Bronchial epithelial cell (primary cell): ENCODE data around the gene RSAD1. TPM values are rescaled to one million over a fixed set of nuclear protein-coding genes. Genes with fewer than 3 reads are reported as not detected.

Experiments used
- DNase-seq: peaks from one replicate; pipeline ENCODE4 v3.0.0-alpha.2; 2010; ENCODE audit warnings: low read depth
- FAIRE-seq: peaks from 2 replicates; lab custom pipeline; 2011; peaks lifted over from hg19 to GRCh38; lab: Jason Lieb, UNC
- H3K27me3 ChIP-seq: 2 replicates; pipeline ENCODE4 v1.5.1; 2011; ENCODE audit warnings: low read length; ENCODE audit not compliant: control insufficient read depth, insufficient read depth
- H3K36me3 ChIP-seq: 2 replicates; pipeline ENCODE4 v1.5.1; 2011; ENCODE audit warnings: low read length; ENCODE audit not compliant: control insufficient read depth, insufficient read depth
- H3K4me3 ChIP-seq: 2 replicates; pipeline ENCODE4 v1.5.1; 2011; ENCODE audit warnings: mild to moderate bottlenecking, low read depth, low read length, control low read depth
- total RNA-seq: library from RNA; depleted of rRNA; stranded (reverse); fragments of >200 nt; gene quantifications from 2 replicates; pipeline ENCODE4 v1.2.1, GENCODE V29; 2014
- TF ChIP-seq, protein P1 (sequence below): IDR thresholded peaks from 2 replicates; pipeline ENCODE4 v1.5.1; 2011; ENCODE audit warnings: mild to moderate bottlenecking, moderate library complexity, low read length, control low read depth, inconsistent platforms; ENCODE audit not compliant: insufficient read depth, severe bottlenecking

RSAD1 gene
- total RNA-seq, 1 donor from 2014 or later, result 14.2 TPM

DNA sequence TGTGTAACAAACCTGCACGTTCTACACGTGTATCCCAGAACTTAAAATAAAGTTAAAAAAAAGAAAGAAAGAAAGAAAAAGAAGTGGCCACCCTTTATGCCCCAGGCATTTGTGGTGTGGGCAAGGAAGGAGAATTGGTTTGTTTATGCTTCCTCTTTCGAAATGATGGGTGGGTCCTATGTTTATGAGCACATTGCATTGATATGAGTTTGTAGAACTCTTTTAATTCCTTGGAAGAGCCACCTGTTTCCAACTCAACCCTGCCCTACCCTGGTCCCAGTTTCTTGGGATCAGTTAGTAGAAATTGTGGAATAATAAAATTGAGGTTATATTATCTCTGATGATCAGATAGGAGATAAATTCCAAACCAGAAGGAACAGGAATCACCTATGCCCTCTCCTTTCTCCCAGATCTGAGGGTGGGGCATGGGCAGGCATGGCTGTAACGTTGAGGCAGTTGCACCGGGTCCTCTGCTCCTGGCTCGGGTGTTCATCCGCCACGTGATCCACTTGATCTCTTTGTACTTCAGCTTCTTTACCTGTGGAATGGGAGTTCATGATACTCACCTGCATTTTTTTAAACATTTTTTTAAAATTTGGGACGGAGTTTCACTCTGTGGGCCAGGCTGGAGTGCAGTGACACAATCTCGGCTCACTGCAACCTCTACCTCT is 25.9 kb upstream of the RSAD1 start:
- no peaks in the 10 kb centered on the region for H3K36me3 ChIP-seq
- DNase-seq (peak; percentile 63), FAIRE-seq (no peak)
- no peak overlapping the region for H3K4me3 ChIP-seq
- H3K27me3 ChIP-seq, result no peaks in the 10 kb centered on the region
- TF ChIP-seq, protein P1, sequence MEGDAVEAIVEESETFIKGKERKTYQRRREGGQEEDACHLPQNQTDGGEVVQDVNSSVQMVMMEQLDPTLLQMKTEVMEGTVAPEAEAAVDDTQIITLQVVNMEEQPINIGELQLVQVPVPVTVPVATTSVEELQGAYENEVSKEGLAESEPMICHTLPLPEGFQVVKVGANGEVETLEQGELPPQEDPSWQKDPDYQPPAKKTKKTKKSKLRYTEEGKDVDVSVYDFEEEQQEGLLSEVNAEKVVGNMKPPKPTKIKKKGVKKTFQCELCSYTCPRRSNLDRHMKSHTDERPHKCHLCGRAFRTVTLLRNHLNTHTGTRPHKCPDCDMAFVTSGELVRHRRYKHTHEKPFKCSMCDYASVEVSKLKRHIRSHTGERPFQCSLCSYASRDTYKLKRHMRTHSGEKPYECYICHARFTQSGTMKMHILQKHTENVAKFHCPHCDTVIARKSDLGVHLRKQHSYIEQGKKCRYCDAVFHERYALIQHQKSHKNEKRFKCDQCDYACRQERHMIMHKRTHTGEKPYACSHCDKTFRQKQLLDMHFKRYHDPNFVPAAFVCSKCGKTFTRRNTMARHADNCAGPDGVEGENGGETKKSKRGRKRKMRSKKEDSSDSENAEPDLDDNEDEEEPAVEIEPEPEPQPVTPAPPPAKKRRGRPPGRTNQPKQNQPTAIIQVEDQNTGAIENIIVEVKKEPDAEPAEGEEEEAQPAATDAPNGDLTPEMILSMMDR, result no peak

DNA sequence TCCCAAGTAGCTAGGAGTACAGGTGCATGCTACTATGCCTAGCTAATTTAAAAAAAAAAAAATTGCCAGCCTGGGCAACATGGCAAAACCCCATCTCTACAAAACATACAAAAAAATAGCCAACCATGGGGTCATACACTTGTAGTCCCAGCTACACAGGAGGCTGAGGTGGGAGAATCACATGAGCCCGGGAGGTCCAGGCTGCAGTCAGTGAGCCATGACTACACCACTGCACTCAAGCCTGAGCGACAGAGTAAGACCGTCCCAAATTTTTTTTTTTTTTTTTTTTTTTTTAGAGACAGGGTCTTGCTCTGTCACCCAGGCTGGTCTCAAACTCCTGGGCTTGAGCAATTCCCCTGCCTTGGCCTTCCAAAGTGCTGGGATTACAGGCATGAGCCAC is 24.8 kb upstream of the RSAD1 start:
- TF ChIP-seq, protein P1, result no peak
- no peaks in the 10 kb centered on the region for H3K36me3 ChIP-seq
- no peak overlapping the region for H3K4me3 ChIP-seq
- H3K27me3 ChIP-seq, result no peaks in the 10 kb centered on the region
- no peak for FAIRE-seq
- DNase-seq, result no peak

DNA sequence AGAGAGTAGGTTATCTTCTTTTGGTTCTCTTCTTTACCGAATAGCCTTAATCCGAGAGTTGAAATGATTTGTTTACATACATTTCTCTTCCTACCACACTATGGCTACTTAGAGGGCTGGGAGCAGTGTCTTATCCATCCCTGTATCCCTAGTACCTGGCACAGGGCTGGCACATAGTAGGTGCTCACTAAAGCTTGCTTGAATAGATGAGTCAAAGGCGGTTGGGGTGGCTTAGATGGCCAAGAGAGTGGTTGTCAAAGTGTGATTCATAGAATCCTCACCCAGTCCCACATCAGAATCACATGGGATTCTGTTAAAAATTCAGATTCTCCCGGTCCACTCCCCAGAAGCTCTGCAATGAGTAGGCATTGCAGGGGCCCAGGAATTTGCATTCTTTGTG is 21.0 kb upstream of the RSAD1 start:
- TF ChIP-seq, protein P1, result no peak
- no peak overlapping the region for H3K4me3 ChIP-seq
- peaks cover 4% of the 10 kb centered on the region for H3K36me3 ChIP-seq
- DNase-seq (no peak), FAIRE-seq (no peak)
- H3K27me3 ChIP-seq, result no peaks in the 10 kb centered on the region

DNA sequence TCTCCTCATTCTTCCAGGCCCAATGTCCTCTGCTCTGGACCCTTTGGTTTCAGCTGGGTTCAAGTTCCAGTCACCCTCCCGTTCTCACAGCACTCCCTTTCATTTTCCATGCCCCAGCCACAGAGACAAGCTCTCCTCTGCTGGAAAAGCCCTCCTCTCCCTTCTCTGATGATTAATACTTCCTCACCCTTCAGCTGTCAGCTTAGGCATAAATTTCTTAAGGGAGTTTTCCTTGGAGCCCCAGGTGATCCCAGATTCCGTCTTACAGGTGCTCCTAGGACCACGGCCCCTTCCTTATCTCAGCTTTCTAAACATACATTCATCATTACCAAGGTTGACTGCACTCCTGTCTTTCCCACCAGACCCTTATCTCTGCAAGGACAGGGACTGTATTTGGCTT is 20.4 kb upstream of the RSAD1 start:
- DNase-seq, result peak; percentile 64
- H3K36me3 ChIP-seq, result peaks cover 6% of the 10 kb centered on the region
- H3K4me3 ChIP-seq, result no peak overlapping the region
- no peaks in the 10 kb centered on the region for H3K27me3 ChIP-seq
- no peak for FAIRE-seq
- TF ChIP-seq, protein P1, result no peak

DNA sequence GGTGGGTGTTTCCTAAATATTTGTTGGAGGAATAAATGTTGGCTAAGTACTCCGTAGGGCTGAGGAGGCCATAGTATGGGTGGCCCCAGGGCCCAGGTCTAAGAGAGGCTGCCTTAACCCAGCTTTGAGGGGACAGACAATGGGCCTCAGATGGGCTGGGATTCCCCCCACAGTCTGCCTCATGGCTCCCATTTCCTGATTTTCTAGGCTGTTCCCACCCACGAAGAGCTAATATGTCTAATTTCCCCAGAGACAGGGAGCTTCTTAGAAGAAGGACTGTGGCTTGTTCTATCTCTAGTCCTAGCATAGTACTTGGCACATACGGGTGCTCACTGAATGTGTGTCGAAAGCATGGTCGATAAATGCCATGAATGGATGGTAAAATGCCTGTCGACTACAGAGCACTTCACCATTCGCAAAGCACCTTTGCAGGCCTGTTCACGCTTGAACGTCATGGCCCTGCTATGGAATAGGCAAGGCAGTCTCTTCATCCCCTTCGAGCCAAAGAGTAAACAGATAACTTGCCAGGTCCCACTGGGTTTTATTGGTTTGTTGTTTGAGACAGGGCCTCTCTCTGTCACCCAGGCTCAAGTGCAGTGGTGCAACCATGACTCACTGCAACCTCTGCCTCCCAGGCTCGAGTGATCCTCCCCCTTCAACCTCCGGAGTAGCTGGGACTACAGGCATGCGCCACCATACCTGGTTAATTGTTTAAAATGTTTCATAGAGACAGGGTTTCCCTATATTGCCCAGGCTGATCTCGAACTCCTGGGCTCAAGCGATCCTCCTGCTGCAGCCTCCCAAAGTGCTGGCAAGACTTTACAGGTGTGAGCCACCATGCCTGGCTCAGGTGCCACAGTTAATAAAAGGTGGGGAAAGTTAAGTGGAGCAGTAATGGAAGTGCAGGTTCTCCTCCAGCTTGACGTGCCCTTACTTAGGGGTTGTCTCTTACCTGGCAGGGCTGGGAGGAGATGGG is 19.7 kb upstream of the RSAD1 start:
- peaks cover 8% of the 10 kb centered on the region for H3K36me3 ChIP-seq
- TF ChIP-seq, protein P1, result no peak
- FAIRE-seq, result peak; percentile 28
- H3K4me3 ChIP-seq, result no peak overlapping the region
- DNase-seq, result peak; percentile 81
- H3K27me3 ChIP-seq, result no peaks in the 10 kb centered on the region
